UCSD-AML1 (cell line): ENCODE data around the gene NUP35.
A peak's percentile ranks its signal among the peaks of the same experiment; 100 is the strongest.
"Not testable (repeated sequence)": the region's sequence is repeated elsewhere in the genome, so short reads cannot be mapped to it uniquely, and the experiment has no call there.

Experiments used
- DNase-seq: peaks from one replicate; lab custom pipeline; 2025; ENCODE audit not compliant: unreplicated experiment; lab: John Stamatoyannopoulos, UW

The NUP35 gene

DNA sequence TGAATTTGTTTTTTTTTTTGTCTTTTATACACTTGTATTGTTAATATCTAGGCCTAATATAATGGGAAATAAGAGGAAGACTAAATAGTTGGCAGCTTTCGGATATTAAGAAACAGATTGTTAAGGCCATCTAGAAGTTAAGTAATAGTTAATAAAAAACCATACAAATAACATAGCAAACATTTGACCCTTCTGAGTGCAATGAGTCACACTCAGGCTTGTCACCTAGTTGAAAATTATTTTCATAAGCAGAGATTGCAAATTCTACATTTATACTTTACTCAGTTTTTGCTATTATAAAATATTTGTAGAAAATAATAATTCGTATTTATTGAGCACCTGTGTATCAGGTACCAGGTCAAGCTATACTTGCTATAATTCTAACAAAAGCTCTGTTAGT, 2.4 kb downstream of the NUP35 start:
- DNase-seq, result no peak

DNA sequence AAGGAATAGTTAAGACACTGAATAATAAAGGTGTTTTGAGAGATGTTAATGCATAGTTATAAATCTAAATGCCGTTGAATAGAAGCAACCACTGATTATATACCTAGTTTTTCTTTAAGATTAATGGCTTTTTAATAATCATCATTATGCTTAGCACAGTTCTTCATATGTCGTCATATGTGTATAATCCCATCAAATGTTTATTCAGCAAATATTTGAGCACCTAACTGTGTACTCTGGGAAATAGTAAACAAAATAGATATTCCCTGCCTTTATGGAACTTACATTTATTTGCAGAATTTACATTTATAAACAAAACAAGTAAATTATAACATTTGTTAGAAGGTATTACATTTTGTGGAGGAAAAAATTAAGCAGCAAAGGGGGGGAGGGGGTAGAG, 9.8 kb downstream of the NUP35 start:
- no peak for DNase-seq

DNA sequence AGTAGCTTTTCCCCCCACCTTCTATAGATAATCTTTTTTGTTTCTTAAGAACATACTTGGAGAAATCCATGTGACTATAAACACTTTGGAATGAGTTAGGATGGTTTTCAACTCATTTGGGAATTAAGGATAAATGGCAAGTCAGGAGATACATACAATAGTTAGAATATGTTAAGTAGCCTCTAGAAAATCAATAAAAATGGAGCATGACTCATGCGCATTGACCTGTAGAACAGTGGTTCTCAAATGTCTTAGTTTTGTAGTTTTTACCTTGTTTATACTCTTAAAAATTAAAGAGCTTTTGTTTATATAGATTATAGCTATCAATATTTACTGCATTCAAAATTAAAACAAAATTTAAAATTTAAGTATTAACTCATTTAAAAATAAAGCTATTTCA, 24.7 kb downstream of the NUP35 start:
- no peak for DNase-seq

DNA sequence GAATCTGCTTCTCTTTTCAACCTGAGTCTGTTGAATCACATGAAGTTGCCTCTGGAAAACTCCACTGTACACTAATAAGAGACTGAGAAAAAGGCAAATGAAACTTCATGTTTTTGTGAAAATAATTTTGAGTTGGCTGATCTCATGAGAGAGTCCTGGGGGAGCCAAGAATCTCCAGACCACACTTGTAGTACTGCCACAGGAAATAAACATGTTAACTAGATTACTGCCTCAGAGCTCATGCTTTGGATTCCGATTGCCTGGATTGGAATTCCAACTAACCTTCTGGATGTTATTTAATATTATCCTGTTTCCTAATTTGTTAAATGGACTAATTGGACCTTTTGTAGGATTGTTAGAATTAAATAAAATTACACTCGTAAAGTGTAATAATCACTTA, 25.2 kb downstream of the NUP35 start:
- no peak for DNase-seq

DNA sequence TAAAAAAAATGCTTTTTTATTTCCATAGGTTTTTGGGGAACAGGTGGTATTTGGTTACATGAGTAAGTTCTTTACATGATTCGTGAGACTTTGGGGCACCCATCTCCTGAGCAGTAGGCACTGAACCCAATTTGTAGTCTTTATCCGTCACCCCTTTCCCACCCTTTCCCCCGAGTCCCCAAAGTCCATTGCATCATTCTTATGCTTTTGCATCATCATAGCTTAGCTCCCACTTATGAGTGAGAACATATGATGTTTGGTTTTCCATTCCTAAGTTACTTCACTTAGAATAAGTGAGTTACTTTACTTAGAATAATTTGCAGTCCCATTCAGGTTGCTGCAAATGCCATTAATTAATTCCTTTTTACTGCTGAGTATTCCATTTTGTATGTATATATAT, 28.0 kb downstream of the NUP35 start:
- not testable (repeated sequence) for DNase-seq

DNA sequence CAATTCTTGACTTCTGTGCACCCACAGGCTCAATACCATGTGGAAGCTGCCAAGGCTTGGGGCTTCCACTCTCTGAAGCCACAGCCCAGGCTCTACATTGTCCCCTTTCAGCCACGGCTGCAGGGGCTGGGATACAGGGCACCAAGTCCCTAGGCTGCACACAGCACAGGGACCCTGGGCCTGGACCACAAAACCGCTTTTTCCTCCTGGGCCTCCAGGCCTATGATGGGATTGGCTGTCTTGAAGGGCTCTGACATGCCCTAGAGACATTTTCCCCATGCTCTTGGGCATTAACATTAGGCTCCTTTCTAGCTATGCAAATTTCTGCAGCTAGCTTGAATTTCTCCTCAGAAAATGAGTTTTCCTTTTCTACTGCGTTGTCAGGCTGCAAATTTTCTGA, 29.7 kb downstream of the NUP35 start:
- DNase-seq, result no peak

GRCh38 chr2:183154772-183155171, 30.5 kb downstream of the NUP35 start:
- not testable (repeated sequence) for DNase-seq

DNA sequence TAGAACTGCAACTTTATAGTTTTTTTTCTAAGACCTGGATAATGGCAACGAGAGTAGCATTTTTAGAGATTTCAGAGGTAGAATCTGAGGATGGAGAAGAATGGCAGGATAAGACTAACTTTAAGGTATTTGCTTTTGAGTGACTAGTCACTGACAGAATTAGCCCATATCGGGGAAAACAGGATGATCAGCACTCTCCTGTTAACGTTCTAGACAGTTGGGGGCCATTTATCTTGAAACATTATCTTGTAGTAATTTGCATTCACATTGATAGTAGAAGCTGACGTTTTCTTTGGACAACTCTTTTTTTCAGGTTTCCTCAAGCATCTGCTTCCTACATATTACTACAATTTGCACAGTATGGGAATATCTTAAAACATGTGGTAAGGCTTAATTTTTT, 32.9 kb downstream of the NUP35 start:
- no peak for DNase-seq

DNA sequence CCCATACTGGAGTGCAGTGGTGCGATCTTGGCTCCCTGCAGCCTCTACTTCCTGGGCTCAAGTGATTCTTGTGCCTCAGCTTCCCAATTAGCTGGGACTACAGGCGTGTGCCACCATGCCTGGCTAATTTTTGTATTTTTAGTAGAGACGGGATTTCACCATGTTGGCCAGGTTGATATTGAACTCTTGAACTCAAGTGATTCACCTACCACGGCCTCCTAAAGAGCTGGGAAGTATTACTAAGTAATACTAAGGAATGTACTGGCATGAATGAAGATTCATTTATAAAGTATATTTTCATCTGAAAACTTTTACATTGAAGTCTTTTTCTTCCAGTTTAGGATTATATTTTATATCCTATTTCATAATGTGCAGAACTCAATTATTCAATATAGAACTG, 38.1 kb downstream of the NUP35 start:
- no peak for DNase-seq

DNA sequence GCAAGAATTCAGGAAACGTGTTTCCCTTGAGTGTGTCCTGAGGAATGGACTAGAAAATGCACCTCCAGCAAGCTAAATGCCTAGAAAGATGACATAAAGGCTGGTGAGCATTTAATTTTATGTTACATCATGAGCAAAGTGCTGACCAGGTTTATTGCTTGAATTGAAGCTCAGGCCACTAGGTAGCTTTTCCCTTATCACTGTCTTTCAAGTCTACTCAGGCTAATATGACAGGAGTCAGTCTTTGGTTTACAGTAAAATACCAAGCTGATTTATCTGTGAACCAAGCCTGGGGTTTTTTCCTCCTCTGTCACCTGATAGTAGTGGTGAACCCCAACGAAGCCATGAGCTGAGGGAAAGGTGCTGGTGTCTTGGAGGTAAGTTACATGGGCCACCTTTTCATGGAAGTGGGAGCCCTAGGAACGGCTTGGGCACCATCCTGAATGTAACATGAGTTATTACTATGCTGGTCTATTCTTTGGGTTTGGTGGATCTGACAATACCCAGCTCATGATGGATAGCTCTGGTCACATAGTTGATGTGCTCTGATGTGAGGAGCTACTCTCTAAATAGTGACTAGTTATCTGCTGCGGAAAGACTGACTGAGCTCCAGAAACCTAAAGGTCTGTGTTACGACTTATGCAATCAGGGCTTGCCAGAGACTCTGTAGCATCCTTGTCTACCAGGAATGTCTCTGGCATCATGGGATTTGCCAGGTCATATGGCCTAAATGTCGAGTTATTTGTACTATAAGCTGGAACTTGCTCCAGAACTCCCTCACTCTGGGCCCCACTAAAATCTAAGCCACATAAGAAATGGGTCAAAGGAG, 39.8 kb downstream of the NUP35 start:
- DNase-seq, result peak; percentile 6

DNA sequence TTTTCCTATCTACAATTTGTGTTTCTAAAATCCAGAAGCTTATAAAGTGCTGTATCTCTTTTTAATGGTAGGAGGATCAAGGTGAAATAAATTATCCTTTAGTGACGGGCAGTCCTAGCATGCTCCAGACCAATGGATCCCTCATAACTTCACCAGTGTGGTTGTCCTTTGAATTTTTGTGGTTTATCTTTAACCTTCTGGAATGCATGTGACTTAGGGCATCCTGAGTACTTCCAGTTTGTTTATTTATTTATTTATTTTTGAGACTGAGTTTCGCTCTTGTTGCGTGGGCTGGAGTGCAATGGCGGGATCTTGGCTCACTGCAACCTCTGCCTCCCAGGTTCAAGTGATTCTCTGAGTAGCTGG, 40.4 kb downstream of the NUP35 start:
- no peak for DNase-seq

- DNase-seq, result no peak
Observed at GRCh38 chr2:183166210-183166609, 42.0 kb downstream of the NUP35 start.

DNA sequence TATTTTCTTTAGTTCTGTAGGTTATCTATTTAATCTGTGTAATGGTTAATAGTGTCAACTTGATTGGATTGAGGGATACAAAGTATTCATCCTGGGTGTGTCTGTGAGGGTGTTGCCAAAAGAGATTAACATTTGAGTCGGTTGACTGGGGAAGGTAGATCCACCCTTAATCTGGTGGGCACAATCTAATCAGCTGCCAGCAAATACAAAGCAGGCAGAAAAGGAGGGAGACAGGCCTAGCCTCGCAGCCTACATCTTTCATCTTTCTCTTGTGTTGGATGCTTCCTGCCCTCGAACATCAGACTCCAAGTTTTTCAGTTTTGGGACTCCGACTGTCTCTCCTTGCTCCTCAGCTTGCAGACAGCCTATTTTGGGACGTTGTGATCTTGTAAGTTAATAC, 42.7 kb downstream of the NUP35 start:
- not testable (repeated sequence) for DNase-seq

GRCh38 chr2:183172220-183172887, 48.1 kb downstream of the NUP35 start:
- DNase-seq, result peak; percentile 9

GRCh38 chr2:183179156-183179555, 54.9 kb downstream of the NUP35 start:
- DNase-seq, result peak; percentile 8

DNA sequence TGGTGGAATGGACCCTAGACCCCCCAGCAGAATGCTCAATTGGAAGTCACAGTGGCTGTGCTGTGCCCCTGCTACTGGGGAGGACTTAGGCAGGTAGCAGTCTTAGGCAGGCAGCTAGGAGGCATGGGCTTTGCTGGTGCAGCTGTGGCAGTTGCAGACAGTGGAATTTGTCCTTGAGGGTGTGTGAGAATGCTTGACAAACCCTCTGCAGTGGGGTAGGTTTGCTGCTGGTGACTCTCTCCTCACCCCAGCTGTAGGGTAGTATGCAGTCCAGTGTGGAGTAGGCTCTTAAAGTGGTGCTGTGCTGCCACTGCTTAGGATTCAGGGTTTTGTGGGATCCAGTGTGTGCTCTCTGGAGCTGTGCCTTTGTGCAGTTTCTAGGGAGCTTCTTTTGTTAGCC, 61.3 kb downstream of the NUP35 start:
- no peak for DNase-seq

GRCh38 chr2:183186296-183186695, 62.1 kb downstream of the NUP35 start:
- DNase-seq, result no peak

- no peak for DNase-seq
Observed at GRCh38 chr2:183186766-183187165, 62.5 kb downstream of the NUP35 start.

GRCh38 chr2:183192343-183192742, 68.1 kb downstream of the NUP35 start:
- DNase-seq, result no peak

- DNase-seq, result no peak
Observed at GRCh38 chr2:183193904-183194303, 69.7 kb downstream of the NUP35 start.

- no peak for DNase-seq
Observed at GRCh38 chr2:183195397-183195796, 71.2 kb downstream of the NUP35 start.

DNA sequence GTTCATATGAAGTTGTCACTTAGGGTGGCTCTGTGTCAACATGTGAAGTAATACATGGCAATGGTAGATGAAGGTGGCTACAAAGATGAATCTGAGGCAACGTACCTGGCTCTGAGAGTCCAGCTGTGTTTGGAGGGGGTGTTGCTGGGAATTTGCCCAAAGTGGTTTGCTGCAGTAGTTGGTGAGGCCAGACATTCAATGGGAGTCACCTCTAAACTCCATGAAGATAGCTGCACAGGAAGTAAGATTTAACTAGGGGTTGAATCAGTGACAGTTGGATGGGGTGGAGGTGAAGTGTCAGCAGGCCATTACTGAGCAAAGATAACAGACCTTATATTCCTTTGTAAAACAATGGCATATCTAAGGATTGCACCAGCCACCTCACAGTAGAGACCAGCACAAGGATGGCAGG, 71.8 kb downstream of the NUP35 start:
- no peak for DNase-seq

- DNase-seq, result no peak
Observed at GRCh38 chr2:183204397-183204796, 80.2 kb downstream of the NUP35 start.
